KMS-11 (cell line): ENCODE measurements around the gene TOMM22.

Source experiments
- H2AFZ ChIP-seq: fragments of 200-600 bp; sonication (generic); 2 replicates; pipeline ENCODE4 v1.6.1; 2016; ENCODE audit warnings: antibody characterized with exemption, mixed run types, low read depth
- H3K27ac ChIP-seq: fragments of 200-600 bp; sonication (generic); 2 replicates; pipeline ENCODE4 v1.6.1; 2016; ENCODE audit warnings: mild to moderate bottlenecking, mixed run types
- H3K27me3 ChIP-seq: fragments of 200-600 bp; sonication (generic); 2 replicates; pipeline ENCODE4 v1.6.1; 2017; ENCODE audit warnings: mild to moderate bottlenecking, low read depth, mixed run types, moderate library complexity; ENCODE audit not compliant: insufficient read depth
- H3K36me3 ChIP-seq: fragments of 200-600 bp; sonication (generic); 2 replicates; pipeline ENCODE4 v1.6.1; 2017; ENCODE audit warnings: mild to moderate bottlenecking, mixed run types; ENCODE audit not compliant: insufficient read depth
- H3K4me1 ChIP-seq: fragments of 200-600 bp; sonication (generic); 2 replicates; pipeline ENCODE4 v1.6.1; 2016; ENCODE audit warnings: mild to moderate bottlenecking, low read depth, mixed run types; ENCODE audit not compliant: poor library complexity, severe bottlenecking
- H3K4me2 ChIP-seq: fragments of 200-600 bp; sonication (generic); 2 replicates; pipeline ENCODE4 v1.7.0; 2016; ENCODE audit warnings: mild to moderate bottlenecking, mixed run types
- H3K4me3 ChIP-seq: fragments of 200-600 bp; sonication (generic); IDR thresholded peaks from 2 replicates; pipeline ENCODE4 v1.6.1; 2017; ENCODE audit warnings: low read depth, low read length, mixed read lengths; ENCODE audit not compliant: insufficient read depth
- H3K79me2 ChIP-seq: fragments of 200-600 bp; sonication (generic); 2 replicates; pipeline ENCODE4 v1.6.1; 2016; ENCODE audit warnings: low read depth, mixed run types; ENCODE audit not compliant: insufficient read depth
- H3K9ac ChIP-seq: fragments of 200-600 bp; sonication (generic); 2 replicates; pipeline ENCODE4 v1.6.1; 2016; ENCODE audit warnings: mild to moderate bottlenecking, mixed run types
- H4K20me1 ChIP-seq: fragments of 200-600 bp; sonication (generic); 2 replicates; pipeline ENCODE4 v1.6.1; 2016; ENCODE audit warnings: mild to moderate bottlenecking, mixed run types; ENCODE audit not compliant: insufficient read depth
- TF ChIP-seq, protein P1 (sequence below): fragments of 200-600 bp; sonication (generic); conservative IDR thresholded peaks from 2 replicates; pipeline ENCODE4 v1.6.1; 2017; ENCODE audit warnings: low read depth, mild to moderate bottlenecking, antibody characterized with exemption, low read length, moderate library complexity, mixed read lengths

The TOMM22 gene

DNA sequence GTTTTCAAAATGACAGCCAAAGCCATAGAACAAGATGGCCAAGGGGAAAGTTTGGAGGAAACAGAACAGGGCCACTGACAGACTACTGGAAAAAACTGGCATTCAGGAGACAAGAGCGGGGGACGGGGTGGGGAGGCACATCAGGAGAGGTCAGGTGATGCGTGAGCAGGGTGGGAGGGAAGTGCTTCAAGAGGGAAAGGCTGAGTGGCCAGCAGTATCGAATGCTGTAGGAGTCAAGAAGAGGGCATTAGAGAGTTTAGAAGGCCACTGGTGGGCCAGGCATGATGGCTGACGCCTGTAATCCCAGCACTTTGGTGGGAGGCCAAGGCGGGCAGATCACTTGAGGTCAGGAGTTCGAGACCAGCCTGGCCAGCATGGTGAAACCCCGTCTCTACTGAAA, 32.2 kb downstream of the TOMM22 start:
- H2AFZ ChIP-seq = no peak overlapping the region
- H3K4me1 ChIP-seq = peaks cover 3% of the 10 kb centered on the region
- no peak overlapping the region for H3K4me3 ChIP-seq
- peaks cover 8% of the 10 kb centered on the region; the same call in 1 of the 2 replicates for H4K20me1 ChIP-seq
- no peak overlapping the region for H3K4me2 ChIP-seq
- TF ChIP-seq, protein P1, sequence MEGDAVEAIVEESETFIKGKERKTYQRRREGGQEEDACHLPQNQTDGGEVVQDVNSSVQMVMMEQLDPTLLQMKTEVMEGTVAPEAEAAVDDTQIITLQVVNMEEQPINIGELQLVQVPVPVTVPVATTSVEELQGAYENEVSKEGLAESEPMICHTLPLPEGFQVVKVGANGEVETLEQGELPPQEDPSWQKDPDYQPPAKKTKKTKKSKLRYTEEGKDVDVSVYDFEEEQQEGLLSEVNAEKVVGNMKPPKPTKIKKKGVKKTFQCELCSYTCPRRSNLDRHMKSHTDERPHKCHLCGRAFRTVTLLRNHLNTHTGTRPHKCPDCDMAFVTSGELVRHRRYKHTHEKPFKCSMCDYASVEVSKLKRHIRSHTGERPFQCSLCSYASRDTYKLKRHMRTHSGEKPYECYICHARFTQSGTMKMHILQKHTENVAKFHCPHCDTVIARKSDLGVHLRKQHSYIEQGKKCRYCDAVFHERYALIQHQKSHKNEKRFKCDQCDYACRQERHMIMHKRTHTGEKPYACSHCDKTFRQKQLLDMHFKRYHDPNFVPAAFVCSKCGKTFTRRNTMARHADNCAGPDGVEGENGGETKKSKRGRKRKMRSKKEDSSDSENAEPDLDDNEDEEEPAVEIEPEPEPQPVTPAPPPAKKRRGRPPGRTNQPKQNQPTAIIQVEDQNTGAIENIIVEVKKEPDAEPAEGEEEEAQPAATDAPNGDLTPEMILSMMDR = no peak
- no peak overlapping the region for H3K27ac ChIP-seq
- H3K9ac ChIP-seq = no peak overlapping the region
- 0 out of 2 replicates have a peak, but pooled peaks cover 3% of the 10 kb centered on the region for H3K36me3 ChIP-seq
- no peaks in the 10 kb centered on the region for H3K27me3 ChIP-seq
- peaks cover 62% of the 10 kb centered on the region; the same call in 1 of the 2 replicates for H3K79me2 ChIP-seq

GRCh38 chr22:38715176-38715764, 33.5 kb downstream of the TOMM22 start:
- peaks cover 8% of the 10 kb centered on the region; the same call in 1 of the 2 replicates for H4K20me1 ChIP-seq
- no peaks in the 10 kb centered on the region for H3K36me3 ChIP-seq
- no peaks in the 10 kb centered on the region for H3K4me1 ChIP-seq
- no peak overlapping the region for H3K4me2 ChIP-seq
- peaks cover 49% of the 10 kb centered on the region; the same call in 1 of the 2 replicates for H3K79me2 ChIP-seq
- no peak overlapping the region for H3K9ac ChIP-seq
- H3K4me3 ChIP-seq = no peak overlapping the region
- no peak overlapping the region for H3K27ac ChIP-seq
- no peak overlapping the region for H2AFZ ChIP-seq
- TF ChIP-seq, protein P1 = no peak
- H3K27me3 ChIP-seq = no peaks in the 10 kb centered on the region

- H3K36me3 ChIP-seq = no peaks in the 10 kb centered on the region
- peaks cover 43% of the 10 kb centered on the region; the same call in 1 of the 2 replicates for H3K79me2 ChIP-seq
- peaks cover 8% of the 10 kb centered on the region; the same call in 1 of the 2 replicates for H4K20me1 ChIP-seq
- no peak overlapping the region for H3K4me2 ChIP-seq
- no peaks in the 10 kb centered on the region for H3K4me1 ChIP-seq
- no peak overlapping the region for H2AFZ ChIP-seq
- H3K27me3 ChIP-seq = no peaks in the 10 kb centered on the region
- no peak overlapping the region for H3K27ac ChIP-seq
- TF ChIP-seq, protein P1 = no peak
- no peak overlapping the region for H3K9ac ChIP-seq
- H3K4me3 ChIP-seq = no peak overlapping the region
These were observed 34.1 kb downstream of the TOMM22 start for GRCh38 chr22:38715852-38716251.

GRCh38 chr22:38716271-38716670, 34.5 kb downstream of the TOMM22 start:
- no peaks in the 10 kb centered on the region for H3K27me3 ChIP-seq
- no peaks in the 10 kb centered on the region for H3K4me1 ChIP-seq
- H2AFZ ChIP-seq = no peak overlapping the region
- no peak overlapping the region for H3K4me3 ChIP-seq
- TF ChIP-seq, protein P1 = no peak
- peaks cover 4% of the 10 kb centered on the region; the same call in 1 of the 2 replicates for H4K20me1 ChIP-seq
- no peak overlapping the region for H3K4me2 ChIP-seq
- H3K27ac ChIP-seq = no peak overlapping the region
- H3K79me2 ChIP-seq = peaks cover 39% of the 10 kb centered on the region; the same call in 1 of the 2 replicates
- no peaks in the 10 kb centered on the region for H3K36me3 ChIP-seq
- H3K9ac ChIP-seq = no peak overlapping the region
